Type B pancreatic cell (in vitro differentiated cells): ENCODE measurements around the gene FAM200A. TPM values are rescaled to one million over a fixed set of nuclear protein-coding genes. Genes with fewer than 3 reads are reported as not detected.
"Not testable (repeated sequence)": the region's sequence is repeated elsewhere in the genome, so short reads cannot be mapped to it uniquely, and the experiment has no call there.

ENCODE experiments used
- DNase-seq: peaks from one replicate; pipeline ENCODE4 v3.0.0; 2021; ENCODE audit warnings: mixed read lengths; ENCODE audit not compliant: unreplicated experiment; ENCODE audit errors: extremely low spot score
- H3K27ac Mint-ChIP-seq: 2 replicates; pipeline ENCODE4 v1.8.0; 2021; ENCODE audit warnings: mild to moderate bottlenecking, mixed read lengths
- H3K27me3 Mint-ChIP-seq: 2 replicates; pipeline ENCODE4 v1.8.0; 2021; ENCODE audit warnings: mixed read lengths
- H3K36me3 Mint-ChIP-seq: 2 replicates; pipeline ENCODE4 v1.8.0; 2021; ENCODE audit warnings: mixed read lengths
- H3K4me1 Mint-ChIP-seq: one replicate; pipeline ENCODE4 v1.8.0; 2021; ENCODE audit warnings: mixed read lengths; ENCODE audit not compliant: unreplicated experiment
- H3K4me3 Mint-ChIP-seq: 2 replicates; pipeline ENCODE4 v1.8.0; 2021; ENCODE audit warnings: mild to moderate bottlenecking, mixed read lengths
- H3K9me3 Mint-ChIP-seq: 2 replicates; pipeline ENCODE4 v1.8.0; 2021; ENCODE audit warnings: mixed read lengths
- CTCF ChIP-seq: fragments of 200-600 bp; sonication (generic); conservative IDR thresholded peaks from 2 replicates; pipeline ENCODE4 v1.5.0; 2021; ENCODE audit warnings: antibody characterized with exemption, mild to moderate bottlenecking
- total RNA-seq: library from RNA; stranded (reverse); gene quantifications from 2 replicates; pipeline ENCODE4 v1.2.1, GENCODE V29; 2021; ENCODE audit warnings: low replicate concordance

FAM200A gene
- total RNA-seq, 1 donor from 2014 or later: 10.8 TPM

GRCh38 chr7:99588868-99589267, 37.0 kb upstream of the FAM200A start:
- H3K27ac Mint-ChIP-seq: no peak overlapping the region
- no peaks in the 10 kb centered on the region for H3K36me3 Mint-ChIP-seq
- no peak for DNase-seq
- H3K27me3 Mint-ChIP-seq: peaks cover 43% of the 10 kb centered on the region
- no peak overlapping the region for H3K4me3 Mint-ChIP-seq
- H3K4me1 Mint-ChIP-seq: no peaks in the 10 kb centered on the region
- no peak for TF ChIP-seq CTCF
- H3K9me3 Mint-ChIP-seq: no peaks in the 10 kb centered on the region

- DNase-seq, H3K9me3 Mint-ChIP-seq, H3K36me3 Mint-ChIP-seq, H3K4me1 Mint-ChIP-seq: not testable (repeated sequence)
- H3K27ac Mint-ChIP-seq: peak overlapping the region; percentile 71
- peak overlapping the region; percentile 93 for H3K4me3 Mint-ChIP-seq
- peaks cover 23% of the 10 kb centered on the region for H3K27me3 Mint-ChIP-seq
These were observed 28.9 kb upstream of the FAM200A start for GRCh38 chr7:99580778-99581332.

DNA sequence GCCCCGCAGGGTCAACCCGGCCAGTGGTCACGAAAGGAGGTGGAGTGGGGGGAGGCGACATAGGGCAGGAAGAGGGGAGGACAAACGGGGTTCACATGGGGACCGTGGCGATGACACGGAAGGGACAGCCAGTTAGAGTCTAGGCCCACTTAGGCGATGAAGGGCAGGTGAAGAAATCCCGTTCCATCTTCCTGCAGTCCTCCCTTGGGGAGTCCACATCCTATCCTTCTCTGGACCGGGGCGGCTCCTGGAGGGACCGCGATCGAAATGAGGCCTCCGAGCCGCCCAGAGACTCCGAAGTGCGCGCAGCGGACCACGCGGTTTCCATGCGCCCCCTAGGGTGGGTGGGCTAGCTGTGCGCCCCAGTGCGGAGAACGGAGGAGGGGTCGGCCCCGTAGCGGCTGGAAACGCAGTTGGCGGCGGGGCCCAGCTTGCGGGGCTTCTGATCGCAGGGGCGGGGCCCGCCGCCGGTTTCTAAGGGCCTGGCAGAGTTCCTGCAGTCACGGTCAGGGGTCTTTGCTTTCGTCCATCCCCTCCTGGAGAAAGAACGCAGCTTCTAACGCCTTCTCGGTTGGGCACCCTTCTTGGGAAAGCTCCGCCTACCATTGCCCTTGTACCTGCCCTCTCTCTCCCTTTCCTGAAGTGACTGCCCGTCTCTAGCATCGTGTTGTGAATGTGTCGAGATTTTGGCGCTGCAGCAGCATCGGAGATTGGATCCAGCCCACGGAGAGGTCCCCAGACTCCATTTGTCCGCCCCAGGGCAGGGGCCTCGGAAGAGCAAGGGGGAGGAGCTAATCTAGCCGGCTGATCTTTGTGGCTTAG, 28.3 kb upstream of the FAM200A start:
- Mint-ChIP-seq H3K9me3 (no peaks in the 10 kb centered on the region), H3K36me3 (no peaks in the 10 kb centered on the region), H3K4me3 (peak overlapping the region; percentile 93), H3K4me1 (peaks cover 4% of the 10 kb centered on the region), H3K27me3 (peaks cover 18% of the 10 kb centered on the region), H3K27ac (peak overlapping the region; percentile 71)
- peak; percentile 83 for DNase-seq
- peak; percentile 77 for TF ChIP-seq CTCF

DNA sequence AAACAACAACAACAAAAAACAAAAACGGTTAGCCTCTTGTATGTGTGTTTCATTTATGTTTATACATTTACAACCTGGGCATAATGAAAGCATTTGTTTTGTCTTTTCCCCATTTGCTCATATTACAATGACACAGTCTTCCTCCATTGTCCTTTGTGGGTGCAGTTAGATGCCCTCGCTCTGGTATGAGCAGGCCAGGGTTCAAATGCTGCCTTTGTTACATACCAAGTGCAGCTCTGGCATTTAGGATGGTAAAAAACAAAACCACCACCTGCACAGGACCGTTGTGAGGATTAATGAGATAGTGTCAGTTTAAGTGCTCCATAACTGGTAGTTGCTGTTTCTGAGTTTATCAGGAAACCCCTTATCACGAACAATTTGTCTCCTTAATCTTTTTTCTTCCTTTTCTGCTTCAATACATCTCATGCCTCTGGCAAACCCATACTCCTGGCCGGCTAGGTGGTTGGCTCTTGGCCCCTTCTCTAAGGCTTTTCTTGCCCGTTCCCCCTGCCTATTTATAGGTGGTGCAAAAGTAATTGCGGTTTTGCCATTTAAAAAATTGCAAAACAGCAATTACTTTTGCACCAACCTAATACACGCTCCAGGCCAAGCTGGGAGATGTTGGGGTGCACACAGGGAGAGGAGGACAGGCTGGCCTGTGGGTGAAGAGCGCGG, 27.5 kb upstream of the FAM200A start:
- H3K9me3 Mint-ChIP-seq: no peaks in the 10 kb centered on the region
- no peak for TF ChIP-seq CTCF
- peaks cover 12% of the 10 kb centered on the region for H3K27me3 Mint-ChIP-seq
- H3K36me3 Mint-ChIP-seq: no peaks in the 10 kb centered on the region
- peak overlapping the region; percentile 93 for H3K4me3 Mint-ChIP-seq
- H3K27ac Mint-ChIP-seq: no peak overlapping the region
- H3K4me1 Mint-ChIP-seq: peaks cover 4% of the 10 kb centered on the region
- no peak for DNase-seq

DNA sequence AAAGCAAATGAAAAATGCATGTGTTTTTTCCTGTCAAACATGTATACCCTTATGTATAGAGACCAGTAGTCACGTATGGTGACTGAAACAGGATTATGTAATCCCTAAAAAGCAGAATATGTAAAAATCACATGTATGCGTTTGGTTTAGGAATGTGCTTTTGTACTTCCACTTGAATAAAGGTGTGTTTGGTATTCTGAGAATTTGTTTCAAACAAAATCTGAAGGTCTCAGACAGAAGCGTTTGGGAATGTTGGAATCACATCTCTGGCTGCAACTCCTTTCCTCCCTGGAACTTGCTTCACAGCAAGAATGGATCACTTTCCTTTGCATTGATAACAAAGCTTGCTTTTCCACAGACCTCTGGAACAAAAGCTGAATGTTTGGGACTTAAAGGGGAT, 24.3 kb upstream of the FAM200A start:
- H3K27me3 Mint-ChIP-seq: no peaks in the 10 kb centered on the region
- TF ChIP-seq CTCF: no peak
- H3K9me3 Mint-ChIP-seq: no peaks in the 10 kb centered on the region
- H3K4me3 Mint-ChIP-seq: no peak overlapping the region
- H3K4me1 Mint-ChIP-seq: peaks cover 3% of the 10 kb centered on the region
- no peak overlapping the region for H3K27ac Mint-ChIP-seq
- no peak for DNase-seq
- H3K36me3 Mint-ChIP-seq: peaks cover 22% of the 10 kb centered on the region

DNA sequence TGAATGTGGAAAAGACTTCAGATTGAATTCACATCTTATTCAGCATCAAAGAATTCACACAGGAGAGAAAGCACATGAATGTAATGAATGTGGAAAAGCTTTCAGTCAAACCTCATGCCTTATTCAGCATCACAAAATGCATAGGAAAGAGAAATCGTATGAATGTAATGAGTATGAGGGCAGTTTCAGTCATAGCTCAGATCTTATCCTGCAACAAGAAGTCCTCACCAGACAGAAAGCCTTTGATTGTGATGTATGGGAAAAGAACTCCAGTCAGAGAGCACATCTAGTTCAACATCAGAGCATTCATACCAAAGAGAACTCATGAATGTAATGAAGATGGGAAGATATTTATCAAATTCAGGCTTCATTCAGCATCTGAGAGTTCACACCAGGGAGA, 21.3 kb upstream of the FAM200A start:
- Mint-ChIP-seq H3K9me3 (no peaks in the 10 kb centered on the region), H3K4me1 (no peaks in the 10 kb centered on the region), H3K27ac (no peak overlapping the region), H3K36me3 (peaks cover 30% of the 10 kb centered on the region), H3K27me3 (no peaks in the 10 kb centered on the region), H3K4me3 (no peak overlapping the region)
- no peak for TF ChIP-seq CTCF
- DNase-seq: no peak
